Measurements from ENCODE around the gene ITGA5.
"Not testable (repeated sequence)": the region's sequence is repeated elsewhere in the genome, so short reads cannot be mapped to it uniquely, and the experiment has no call there.

Gene ITGA5

DNA sequence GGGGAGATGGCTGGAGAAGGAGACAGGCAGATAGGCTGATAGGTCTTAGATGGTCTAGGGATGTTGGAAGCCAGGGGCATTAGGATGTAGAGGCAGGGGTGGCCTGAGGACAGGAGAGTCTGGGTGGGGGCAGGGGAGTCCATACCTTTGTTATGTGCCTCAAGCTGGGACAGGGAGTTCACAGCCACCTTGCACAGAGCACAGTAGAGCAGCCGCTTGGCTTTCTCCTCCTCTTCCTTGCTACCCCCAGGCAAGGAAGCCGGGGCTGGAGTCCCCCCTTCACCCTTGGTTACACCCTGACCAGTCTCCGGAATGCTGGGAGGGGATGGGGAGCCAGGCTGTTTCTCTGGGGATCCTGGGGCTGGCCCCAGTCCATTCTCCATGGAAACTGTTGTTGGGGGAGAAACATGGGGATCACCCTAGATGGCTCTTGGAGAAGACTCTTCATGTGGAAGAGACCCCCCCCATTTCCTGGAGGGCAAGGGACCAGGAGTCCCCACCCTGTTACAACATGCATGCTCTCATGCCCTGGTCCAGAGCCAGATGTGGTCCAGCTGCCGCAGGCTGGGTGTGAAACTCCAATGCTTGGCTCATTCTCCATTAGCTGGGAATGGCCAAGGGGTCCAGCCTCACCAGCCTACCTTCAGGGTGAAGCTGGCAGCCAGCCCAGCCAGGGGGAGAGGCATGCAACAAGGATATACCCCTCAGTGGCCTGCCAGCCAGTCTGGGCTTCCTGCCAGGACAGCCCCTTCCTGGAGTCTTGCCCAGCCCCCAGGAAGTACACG is 47.5 kb downstream of the ITGA5 start:
- no peak for ATAC-seq
- no peak for DNase-seq

DNA sequence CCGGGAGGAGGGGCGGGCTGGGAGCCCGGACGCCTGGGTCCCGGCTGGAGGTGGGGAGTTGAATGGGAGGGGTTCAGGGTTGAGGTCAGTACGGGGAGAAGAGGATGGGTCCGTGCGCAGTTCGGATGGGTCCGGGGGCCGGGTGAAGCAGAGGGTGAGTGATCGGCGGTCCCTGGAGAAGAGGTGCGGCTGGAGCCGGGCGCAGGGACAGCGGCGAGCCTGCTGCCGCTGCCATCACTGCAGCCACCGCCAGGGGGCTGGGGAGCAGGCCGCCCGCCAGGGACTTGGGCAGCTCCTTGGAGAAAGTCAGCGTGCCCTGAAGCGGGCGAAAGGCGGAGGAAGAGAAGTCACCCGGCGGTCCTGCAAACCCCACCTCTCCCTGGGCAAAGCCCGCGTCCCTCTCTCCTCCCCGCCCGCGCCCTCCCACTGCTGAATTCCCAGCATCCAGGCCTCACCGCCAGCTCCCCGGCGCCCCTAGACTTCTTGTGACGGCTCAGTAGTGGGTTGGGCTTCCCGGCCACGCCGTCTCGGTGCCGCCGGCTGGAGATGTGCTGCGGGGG is 48.8 kb downstream of the ITGA5 start:
- DNase-seq (peak; percentile 34), ATAC-seq (no peak)

DNA sequence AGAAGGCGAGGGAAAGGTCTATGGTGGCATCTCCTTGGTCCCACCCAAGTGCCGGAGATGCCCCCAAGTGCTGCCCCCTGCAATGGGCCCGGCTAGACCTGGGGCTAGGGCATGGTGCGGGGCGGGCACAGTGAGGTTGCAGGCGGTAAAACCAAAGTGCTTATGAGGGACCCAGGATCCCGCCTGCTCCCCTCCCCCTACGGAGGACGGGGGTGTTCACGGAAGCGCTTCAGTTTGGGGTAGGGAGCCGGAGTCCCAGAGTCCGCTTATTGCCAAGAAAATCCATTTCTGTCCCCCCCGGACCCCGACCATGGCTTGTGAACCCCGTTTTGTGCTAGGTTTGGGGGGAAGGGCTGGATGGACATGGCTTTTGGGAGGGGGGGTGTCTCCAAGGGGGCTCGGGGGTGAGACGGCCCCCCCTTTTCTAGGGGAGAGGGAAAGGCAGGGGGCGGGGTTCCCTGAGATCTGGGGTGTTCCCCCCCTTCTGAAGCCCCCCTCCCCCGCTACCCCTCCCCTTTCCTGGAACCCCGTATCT is 49.4 kb downstream of the ITGA5 start:
- DNase-seq (no peak), ATAC-seq (no peak)

DNA sequence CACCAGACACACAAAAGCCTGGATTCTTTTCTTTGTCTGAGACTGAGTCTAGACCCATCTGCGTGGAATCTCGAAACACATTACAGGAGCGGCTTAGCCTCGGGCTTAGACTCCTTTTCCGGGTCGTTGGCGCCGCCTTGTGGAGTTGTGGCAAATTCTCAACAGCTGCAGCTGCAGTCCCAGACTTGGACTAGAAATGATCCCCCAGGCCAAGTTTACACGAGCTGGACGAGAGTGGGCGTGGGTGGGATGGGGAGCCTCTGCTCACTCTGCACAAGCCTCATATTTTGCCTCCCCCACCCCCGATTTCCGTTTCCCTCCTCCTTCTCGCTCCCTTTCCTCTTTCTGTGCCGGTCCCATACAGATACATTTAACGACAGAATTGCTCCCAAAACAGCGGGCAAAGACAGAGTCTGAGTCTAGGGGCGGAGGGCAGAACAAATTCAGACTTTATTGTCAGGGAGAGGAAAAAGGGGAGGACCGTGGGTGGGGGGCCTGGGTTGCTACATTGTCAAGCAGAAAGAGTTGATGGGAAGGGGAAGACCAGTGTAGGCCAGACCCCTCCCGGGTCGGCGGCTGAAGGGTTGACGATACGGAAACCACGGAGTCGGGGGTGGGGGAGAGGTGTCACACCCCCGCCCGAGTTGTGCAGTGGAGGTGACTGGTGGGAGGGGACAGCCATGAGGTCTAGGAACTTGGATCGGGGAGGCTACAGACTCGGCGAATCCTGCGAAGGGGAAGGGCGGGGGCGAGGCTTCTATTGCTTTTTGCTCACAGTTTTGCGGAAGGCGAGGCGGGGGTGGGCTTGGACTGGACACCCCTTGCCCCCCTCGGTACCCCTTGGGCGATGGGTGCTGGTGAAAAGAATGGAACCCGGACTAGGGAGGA is 50.1 kb downstream of the ITGA5 start:
- ATAC-seq = peak; percentile 77
- DNase-seq = peak; percentile 95

DNA sequence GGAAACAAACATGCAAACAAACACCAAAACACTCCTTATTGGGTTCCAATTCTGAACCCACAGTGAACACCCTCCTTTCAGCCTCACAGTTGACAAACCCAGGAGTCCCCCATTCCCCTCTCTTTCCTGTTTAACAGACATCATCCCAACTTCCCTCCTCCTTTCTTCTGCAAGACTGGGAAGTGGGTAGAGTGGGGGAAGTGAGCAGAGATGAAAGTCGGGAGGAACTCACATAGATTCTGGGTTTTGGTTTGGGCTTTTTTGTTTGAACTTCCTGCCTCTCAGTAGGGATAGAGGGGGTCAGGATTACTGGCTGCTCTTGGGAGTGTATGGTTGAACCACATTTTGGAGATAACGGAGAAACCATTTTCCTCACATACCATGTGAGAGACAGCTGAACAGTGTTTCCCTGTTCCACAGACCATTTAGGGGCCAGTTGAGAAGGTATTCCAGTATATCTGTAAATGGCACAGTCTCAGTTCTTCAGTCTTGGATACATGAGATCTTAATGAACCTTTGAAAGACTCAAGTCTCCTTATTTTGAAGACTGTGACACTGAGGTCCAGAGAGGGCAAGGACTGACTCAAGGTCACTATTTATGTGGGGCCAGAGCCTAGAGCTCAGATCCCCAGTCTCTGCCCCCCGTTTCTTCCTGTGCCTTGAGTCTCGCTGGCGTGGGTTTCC is 50.9 kb downstream of the ITGA5 start:
- peak; percentile 3 for ATAC-seq
- no peak for DNase-seq

DNA sequence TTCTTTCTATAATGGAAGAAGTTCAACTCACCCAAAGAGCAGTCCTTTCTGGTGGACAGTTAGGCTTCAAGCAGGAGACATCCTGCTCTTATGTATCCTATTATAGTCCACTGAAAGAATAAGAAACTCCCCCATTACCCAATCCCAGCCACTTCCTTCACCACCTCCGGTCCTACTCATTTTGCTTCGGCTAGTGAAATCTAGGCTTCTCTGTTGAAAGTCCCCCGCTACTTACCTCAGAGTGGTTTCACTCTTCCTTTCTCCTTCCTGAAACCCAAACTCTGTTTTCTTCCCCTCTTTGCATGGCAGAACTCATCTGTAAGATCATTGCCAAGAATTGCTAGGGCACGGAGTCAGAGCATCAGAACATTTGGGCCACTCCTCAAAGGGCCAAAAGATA is 54.7 kb downstream of the ITGA5 start, which contains the start of gene GPR84:
Gene GPR84, minus strand, starts transcription at position 74 of the 400 bp plus-strand sequence. CDS start 635 bp downstream, outside the sequence.
- no peak for DNase-seq

DNA sequence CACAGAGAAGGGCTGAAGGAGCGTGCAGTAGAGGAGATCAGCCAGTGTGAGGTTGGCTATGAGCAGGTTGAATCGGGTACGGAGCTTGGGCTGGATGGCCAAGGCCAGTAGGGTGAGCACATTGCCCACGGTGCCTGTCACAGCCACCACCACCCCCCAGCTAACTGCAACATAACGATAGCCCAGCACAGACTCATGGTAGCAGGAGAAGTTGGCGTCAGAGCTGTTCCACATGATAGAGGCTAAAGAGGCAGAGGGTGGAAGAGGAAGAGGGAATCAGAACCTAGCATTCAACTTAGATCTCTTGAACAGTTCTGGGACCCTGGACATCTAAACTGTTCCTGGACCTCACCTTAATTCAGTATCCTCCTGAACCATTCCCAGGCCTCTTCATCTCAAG is 55.4 kb downstream of the ITGA5 start:
- DNase-seq = no peak
- ATAC-seq = no peak

More for the DNA sequence above, 54.7 kb downstream of the ITGA5 start, which contains the start of gene GPR84:
- ATAC-seq = peak; percentile 46

DNA sequence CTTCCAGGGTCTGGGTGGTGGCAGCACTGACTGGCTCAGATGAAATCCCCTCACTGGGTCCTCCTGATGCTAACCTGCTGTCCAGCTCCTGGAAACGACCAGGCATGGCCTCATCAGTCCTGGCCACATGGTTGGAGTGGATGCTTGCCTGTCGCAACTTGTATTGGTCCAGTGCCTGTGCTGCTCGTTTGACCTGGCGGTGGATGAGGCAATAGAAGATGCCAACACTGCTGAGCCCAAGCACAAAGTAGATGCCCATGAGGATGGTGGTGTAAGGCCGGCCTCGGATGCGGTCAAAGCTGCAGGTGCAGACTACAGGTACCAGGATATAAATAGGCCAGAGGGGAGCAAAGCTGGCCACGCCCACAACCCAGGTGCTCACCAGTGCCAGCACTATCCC is 56.0 kb downstream of the ITGA5 start:
- no peak for ATAC-seq
- DNase-seq = no peak

DNA sequence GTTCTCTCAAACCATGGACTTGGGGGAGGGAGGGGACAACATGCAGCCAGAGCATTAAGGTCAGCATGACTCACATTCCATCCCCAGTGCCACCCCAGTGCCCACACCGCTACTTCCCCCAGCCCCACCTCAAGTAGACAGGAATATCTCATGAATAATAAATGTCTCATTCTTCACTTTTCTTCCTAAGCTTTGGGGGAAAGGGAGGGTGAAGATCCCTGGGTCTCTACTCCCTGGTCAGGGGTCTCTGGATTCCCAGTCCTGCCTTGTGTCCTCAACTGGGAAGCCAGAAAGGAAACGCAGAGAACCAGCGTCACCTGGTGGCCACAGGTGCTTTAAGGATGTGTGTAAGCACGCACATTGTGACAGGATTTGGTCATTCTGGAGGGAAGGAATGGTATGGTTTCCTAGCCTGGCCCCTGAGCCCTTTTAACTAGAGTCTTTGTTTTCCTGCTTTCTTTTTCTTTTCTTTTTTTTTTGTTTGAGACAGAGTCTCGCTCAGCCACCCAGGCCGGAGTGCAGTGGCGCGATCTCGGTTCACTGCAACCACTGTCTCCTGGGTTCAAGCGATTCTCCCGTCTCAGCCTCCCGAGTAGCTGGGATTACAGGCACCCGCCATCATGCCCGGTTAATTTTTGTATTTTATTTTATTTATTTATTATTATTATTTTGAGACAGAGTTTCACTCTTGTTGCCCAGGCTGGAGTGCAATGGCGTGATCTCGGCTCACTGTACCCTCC is 58.2 kb downstream of the ITGA5 start:
- no peak for ATAC-seq
- DNase-seq = peak; percentile 76

DNA sequence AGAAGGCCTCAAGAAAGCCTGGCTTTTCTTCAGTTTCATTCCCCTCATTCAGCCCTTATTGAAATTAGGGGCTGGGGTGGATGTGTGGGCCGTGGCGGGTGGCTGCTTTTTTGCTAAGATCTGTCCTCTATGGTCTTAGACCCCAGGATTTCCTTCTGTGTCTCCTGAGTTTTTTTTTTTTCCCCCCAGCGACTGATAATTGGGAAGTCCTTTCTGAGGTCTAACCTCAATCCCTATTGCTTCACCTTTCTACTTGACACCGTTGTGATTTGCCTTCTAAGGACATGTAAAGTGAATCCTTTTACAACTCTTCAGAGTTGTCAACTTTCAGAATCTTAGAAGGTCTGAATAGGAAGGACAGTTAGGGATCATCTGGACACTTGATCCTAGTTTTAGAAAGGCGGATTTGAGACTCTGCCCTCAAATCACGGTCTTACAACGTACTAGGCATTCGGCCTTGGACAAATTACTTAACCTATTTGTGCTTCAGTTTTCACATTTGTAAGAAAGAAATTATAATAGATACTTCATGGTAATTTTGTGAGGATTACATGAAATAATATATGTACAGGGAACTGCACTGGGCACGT is 59.2 kb downstream of the ITGA5 start:
- no peak for ATAC-seq
- DNase-seq = no peak

DNA sequence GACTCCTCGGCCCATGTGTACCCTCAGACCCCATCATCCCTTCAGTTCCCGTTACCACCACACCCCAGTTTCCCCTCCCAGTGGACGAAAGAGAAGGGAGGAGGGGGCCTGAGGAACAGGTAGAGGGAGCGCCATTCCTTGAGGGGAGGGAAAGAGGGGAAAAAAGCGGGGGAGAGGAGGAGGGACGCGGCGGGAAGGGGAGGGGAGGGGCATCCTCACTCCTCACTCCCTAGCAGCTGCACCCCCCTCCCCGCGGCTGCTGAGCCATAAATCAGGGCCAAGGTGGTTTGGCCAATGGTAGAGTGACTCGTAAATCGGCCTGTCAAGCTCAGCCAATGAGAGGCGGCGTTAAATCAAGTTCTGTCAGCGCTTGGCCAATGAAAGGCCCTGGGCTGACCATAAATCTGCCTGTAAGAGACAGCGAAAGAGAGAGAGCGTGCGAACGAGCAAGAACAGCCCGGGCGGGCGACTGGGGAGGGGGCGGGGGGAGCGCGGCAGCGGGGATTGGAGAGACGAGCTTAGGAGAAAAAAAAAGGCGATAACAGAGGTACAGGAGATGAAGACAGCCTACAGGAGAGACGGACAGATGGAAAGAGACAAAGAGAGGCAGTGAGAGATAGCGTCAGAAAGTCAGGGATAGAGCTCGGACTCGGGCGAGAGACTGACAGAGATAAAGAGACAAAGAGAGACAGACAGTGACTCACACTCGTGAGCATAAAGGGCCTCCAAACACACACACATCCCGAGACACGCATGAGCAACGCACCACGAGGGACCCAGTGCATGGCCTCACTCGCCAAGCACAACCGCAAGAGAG is 59.9 kb downstream of the ITGA5 start:
- ATAC-seq (peak; percentile 97), DNase-seq (peak; percentile 89)

DNA sequence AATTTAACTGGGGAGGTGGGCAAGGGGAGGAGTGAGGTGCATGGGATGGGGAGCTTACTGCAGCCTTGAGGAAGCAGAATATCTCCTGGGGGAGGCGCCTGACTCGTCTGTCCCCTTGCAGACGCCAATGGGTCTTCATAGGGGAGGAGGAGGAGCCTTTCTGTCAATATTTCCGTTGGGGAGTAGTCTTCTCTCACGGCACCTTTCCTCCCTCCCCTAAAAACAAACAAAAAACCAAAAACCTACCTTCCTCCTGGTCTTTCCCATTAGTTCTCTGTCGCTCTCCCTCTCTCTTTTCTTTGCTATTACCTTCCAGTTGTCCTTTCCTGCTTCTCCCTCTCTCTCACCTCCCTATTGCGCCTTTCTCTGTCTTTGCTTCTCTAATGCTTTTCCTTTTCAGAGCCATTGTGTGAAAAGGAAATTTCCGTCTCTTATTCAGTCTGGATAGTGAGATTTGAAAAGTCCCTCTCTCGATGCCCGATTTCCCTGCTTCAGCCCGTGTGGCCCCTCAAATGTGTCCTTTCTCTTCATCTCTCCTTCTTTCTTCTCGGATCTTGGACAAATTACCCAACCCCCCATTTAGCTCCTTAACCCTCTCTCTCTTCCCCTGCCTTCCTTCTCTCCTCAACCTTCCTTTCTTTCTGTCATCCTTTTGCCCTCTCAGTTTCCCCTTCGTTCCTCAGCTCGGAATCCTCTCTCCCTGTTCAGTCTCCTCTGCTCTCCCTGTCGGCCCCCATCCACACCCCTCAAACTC is 60.7 kb downstream of the ITGA5 start:
- DNase-seq = peak; percentile 52
- peak; percentile 31 for ATAC-seq

DNA sequence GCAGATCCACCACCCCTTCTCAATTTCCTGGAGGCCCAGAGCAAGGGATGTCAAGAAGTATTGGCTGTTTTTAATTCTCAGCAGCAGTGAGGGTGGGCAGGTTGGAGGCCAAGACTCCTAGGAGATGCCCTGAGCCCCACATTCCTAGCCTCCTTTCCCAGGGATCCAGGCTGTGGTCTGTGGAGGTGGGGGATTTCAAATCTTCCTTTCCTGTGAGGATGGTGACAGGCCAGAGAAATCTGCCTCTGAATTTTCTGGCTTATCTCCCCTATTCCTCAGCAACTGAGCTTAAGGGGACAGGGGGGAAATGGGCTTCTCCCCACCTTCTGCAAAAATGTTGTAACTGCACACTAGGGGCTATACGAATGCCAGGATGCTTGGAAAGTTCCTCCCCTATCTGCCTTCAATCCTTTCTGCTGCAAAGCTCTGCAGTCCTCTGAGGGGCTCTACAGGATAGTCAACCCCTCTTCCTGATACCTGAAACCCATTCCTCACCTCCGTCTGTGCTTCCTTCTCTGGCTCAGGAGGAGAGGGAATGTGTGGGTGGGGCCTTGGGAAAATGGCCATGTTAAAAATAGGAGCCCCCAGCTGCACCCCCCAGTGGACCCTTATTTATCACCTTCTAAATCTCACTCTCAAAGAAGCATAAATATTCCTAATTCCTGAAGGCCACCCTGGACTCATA is 61.4 kb downstream of the ITGA5 start:
- ATAC-seq (no peak), DNase-seq (no peak)

DNA sequence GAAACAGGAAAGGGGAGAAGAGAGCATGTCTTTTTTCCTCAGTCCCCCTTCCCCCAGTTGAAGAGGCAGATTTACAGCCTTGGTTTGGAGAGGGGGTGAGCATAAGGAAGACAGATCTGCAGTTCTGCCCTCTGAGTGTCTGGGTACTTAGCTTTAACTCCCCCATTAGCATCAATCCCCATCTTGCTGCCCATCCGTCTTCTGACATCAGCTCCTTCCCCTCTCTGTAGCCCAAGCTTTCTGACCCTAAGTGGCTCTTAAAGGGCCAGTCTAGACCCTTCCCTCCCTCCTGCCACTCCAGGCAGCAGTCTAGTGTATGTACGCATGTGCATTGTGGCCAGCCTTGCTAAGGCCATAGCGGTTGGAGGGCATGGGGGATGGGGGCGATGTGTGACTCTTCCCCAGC is 62.1 kb downstream of the ITGA5 start:
- no peak for DNase-seq

DNA sequence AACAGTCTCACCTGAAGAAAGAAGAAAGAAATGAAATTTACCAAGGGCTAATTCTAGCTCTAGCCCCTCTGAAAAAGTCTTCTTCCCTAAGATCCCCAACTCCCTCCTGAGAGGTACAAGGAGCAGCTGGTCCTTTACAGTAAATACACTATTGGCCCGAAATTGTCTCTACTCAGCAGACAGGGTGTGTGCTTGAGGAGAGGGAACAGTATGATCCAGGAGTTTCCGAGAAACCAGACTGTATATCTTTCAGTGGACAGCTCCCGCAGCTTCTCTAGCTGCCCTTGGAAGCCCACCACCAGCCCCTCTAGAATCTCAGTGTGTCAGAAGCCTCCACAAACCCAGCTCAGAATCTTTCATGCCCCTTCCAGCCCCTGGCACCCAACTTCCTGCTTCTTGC is 62.8 kb downstream of the ITGA5 start:
- no peak for ATAC-seq

More for the DNA sequence above, 62.1 kb downstream of the ITGA5 start:
- ATAC-seq = no peak

DNA sequence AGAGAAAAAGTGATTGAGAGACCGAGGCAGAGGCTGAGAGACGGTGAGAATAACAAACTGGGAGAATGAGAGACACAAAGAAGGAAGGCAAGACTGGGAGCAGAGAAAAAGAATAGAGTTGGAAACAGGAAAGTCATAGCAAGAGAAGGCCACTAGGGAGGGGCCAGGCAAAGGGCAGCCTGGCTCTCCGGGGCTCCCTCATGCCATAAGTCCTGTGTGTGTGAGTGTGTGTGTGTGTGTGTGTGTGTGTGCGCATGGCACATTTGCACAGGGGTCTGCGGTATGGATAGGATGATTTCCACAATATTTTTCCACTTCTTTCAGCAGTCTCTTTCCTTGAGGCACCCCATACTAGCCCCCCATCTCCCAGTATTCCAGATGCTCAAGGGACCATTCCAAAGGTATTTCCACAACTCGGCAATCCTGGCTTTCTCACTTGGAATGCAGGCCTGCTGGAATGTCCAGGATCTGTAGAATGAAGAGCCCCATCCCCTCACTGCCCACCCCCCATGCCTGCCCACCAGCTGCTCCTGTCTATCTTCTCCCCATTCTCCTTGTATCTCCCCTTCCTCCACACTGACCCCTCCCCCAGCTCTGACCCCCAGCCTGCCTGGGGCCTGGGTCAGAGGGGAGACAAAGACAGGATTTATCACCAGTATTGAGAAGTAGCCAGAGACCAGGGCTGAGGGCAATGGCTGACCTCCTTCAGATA is 63.8 kb downstream of the ITGA5 start:
- no peak for DNase-seq
- no peak for ATAC-seq

More for the DNA sequence above, 62.8 kb downstream of the ITGA5 start:
- DNase-seq = no peak

DNA sequence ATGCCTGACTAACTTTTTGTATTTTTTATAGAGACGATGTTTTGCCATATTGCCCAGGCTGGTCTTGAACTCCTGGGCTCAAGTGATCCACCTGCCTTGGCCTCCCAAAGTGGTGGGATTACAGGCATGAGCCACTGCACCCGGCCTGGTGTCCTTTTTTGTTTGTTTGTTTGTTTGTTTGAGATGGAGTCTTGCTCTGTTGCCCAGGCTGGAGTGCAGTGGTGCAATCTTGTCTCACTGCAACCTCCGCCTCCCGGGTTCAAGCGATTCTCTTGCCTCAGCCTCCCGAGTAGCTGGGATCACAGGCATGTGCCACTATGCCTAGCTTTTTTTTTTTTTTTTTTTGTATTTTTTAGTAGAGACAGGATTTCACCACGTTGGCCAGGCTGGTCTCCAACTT is 64.8 kb downstream of the ITGA5 start:
- not testable (repeated sequence) for DNase-seq, ATAC-seq
